WI38 (cell line): ENCODE measurements around the gene MIGA2.

Experiments used
- H3K4me3 ChIP-seq: 2 replicates; pipeline ENCODE4 v1.5.1; 2011; ENCODE audit warnings: low read depth, mild to moderate bottlenecking, control low read depth, low read length
- CTCF ChIP-seq: IDR thresholded peaks from 2 replicates; pipeline ENCODE4 v1.5.1; 2012; ENCODE audit warnings: low read depth, mild to moderate bottlenecking, control low read depth, low read length

MIGA2 gene

GRCh38 chr9:129110740-129111527 lies 74.5 kb downstream of the MIGA2 start, which contains the start of the genes CRAT and PTPA:
TSS of gene CRAT (minus strand) at chr9:129110793. CDS start at chr9:129110509, 284 bp downstream.
TSS of gene PTPA (plus strand) at chr9:129111415. CDS start at chr9:129111601, 186 bp downstream.
- TF ChIP-seq CTCF, result no peak
- peak within 1 kb of the TSS; percentile 88 for H3K4me3 ChIP-seq

GRCh38 chr9:129111528-129112151 lies 75.2 kb downstream of the MIGA2 start:
- TF ChIP-seq CTCF, result no peak
- peak overlapping the region; percentile 88 for H3K4me3 ChIP-seq

- peak overlapping the region; percentile 88 for H3K4me3 ChIP-seq
These were observed 76.1 kb downstream of the MIGA2 start for GRCh38 chr9:129112526-129112925.

GRCh38 chr9:129113645-129114304 lies 77.3 kb downstream of the MIGA2 start:
- no peak for TF ChIP-seq CTCF
- no peak overlapping the region for H3K4me3 ChIP-seq

- no peak overlapping the region for H3K4me3 ChIP-seq
- no peak for TF ChIP-seq CTCF
These were observed 82.4 kb downstream of the MIGA2 start for GRCh38 chr9:129118799-129119198.

- no peak for TF ChIP-seq CTCF
- H3K4me3 ChIP-seq, result no peak overlapping the region
These were observed 85.1 kb downstream of the MIGA2 start for GRCh38 chr9:129121483-129121882.
